WTC11 (cell line): ENCODE data around the gene C2orf92. TPM values are rescaled to one million over a fixed set of nuclear protein-coding genes. Genes with fewer than 3 reads are reported as not detected.

Source experiments
- ATAC-seq: fragments of 200-7000 bp; cut with Tn5 transposase; 2 replicates; pipeline ENCODE4 v1.10.0; 2021; ENCODE audit warnings: mild to moderate bottlenecking, moderate library complexity
- CTCF ChIA-PET: fragments of 300-600 bp; sonication (Branson Sonifier 250); formaldehyde crosslinking; loops from one replicate; lab custom pipeline; 2021; ENCODE audit warnings: antibody characterized with exemption; lab: Charles Lee
- POLR2A ChIA-PET: fragments of 350-600 bp; sonication (Branson Sonifier 250); formaldehyde crosslinking; loops from one replicate; lab custom pipeline; 2021; ENCODE audit warnings: antibody characterized with exemption; lab: Charles Lee
- DNase-seq: peaks from one replicate; pipeline ENCODE4 v3.0.0; 2021; ENCODE audit warnings: low spot score
- H3K27ac Mint-ChIP-seq: 2 replicates; pipeline ENCODE4 v1.8.0; 2021; ENCODE audit warnings: mixed read lengths
- H3K27me3 Mint-ChIP-seq: 2 replicates; pipeline ENCODE4 v1.8.0; 2021; ENCODE audit warnings: low read depth, mild to moderate bottlenecking, moderate library complexity, mixed read lengths
- H3K36me3 Mint-ChIP-seq: 2 replicates; pipeline ENCODE4 v1.8.0; 2021; ENCODE audit warnings: mixed read lengths
- H3K4me1 Mint-ChIP-seq: 2 replicates; pipeline ENCODE4 v1.8.0; 2022; ENCODE audit warnings: mixed read lengths
- H3K4me3 Mint-ChIP-seq: 2 replicates; pipeline ENCODE4 v1.8.0; 2021; ENCODE audit warnings: mild to moderate bottlenecking, moderate library complexity, mixed read lengths
- H3K9me3 Mint-ChIP-seq: 2 replicates; pipeline ENCODE4 v1.8.0; 2021; ENCODE audit warnings: mixed read lengths
- ELF4 ChIP-seq: sonication (generic); formaldehyde crosslinking; IDR thresholded peaks from 2 replicates; pipeline ENCODE4 v1.8.1; 2022; ENCODE audit warnings: low read depth, mild to moderate bottlenecking, moderate library complexity, missing genetic modification reagents
- EMX1 ChIP-seq: fragments of 250-450 bp; sonication (Bioruptor Pico); IDR thresholded peaks from 2 replicates; pipeline ENCODE4 v1.8.0; 2021; ENCODE audit warnings: mild to moderate bottlenecking
- GABPB1 ChIP-seq: sonication (generic); formaldehyde crosslinking; IDR thresholded peaks from 2 replicates; pipeline ENCODE4 v1.8.1; 2023; ENCODE audit warnings: mild to moderate bottlenecking, missing genetic modification reagents
- HMGA2 ChIP-seq: fragments of 250-450 bp; sonication (Bioruptor Pico); IDR thresholded peaks from 2 replicates; pipeline ENCODE4 v1.4.0; 2021; ENCODE audit warnings: mild to moderate bottlenecking, moderate library complexity
- JUN ChIP-seq: sonication (generic); formaldehyde crosslinking; IDR thresholded peaks from 2 replicates; pipeline ENCODE4 v1.8.0; 2023; ENCODE audit warnings: mild to moderate bottlenecking, missing genetic modification reagents
- KAT7 ChIP-seq: sonication (generic); formaldehyde crosslinking; IDR thresholded peaks from 2 replicates; pipeline ENCODE4 v1.8.1; 2023; ENCODE audit warnings: missing genetic modification reagents, mild to moderate bottlenecking, borderline replicate concordance
- MYBL2 ChIP-seq: sonication (generic); formaldehyde crosslinking; IDR thresholded peaks from 2 replicates; pipeline ENCODE4 v1.8.1; 2023; ENCODE audit warnings: mild to moderate bottlenecking, moderate library complexity, missing genetic modification reagents
- NFYB ChIP-seq: sonication (generic); formaldehyde crosslinking; conservative IDR thresholded peaks from 2 replicates; pipeline ENCODE4 v1.8.0; 2022; ENCODE audit warnings: low read depth, missing genetic modification reagents
- RELA ChIP-seq: sonication (generic); formaldehyde crosslinking; IDR thresholded peaks from 2 replicates; pipeline ENCODE4 v1.8.1; 2022; ENCODE audit warnings: missing genetic modification reagents, mild to moderate bottlenecking, borderline replicate concordance
- SP1 ChIP-seq: sonication (generic); formaldehyde crosslinking; conservative IDR thresholded peaks from 2 replicates; pipeline ENCODE4 v1.8.1; 2022; ENCODE audit warnings: missing genetic modification reagents
- TCF7 ChIP-seq: sonication (generic); formaldehyde crosslinking; IDR thresholded peaks from 2 replicates; pipeline ENCODE4 v1.8.0; 2022; ENCODE audit warnings: mild to moderate bottlenecking, low read depth, missing genetic modification reagents, moderate library complexity
- ZNF671 ChIP-seq: fragments of 250-450 bp; sonication (Bioruptor Pico); IDR thresholded peaks from 2 replicates; pipeline ENCODE4 v1.8.0; 2021; ENCODE audit warnings: mild to moderate bottlenecking
- total RNA-seq: library from RNA; stranded (reverse); gene quantifications from 3 replicates; pipeline ENCODE4 v1.2.3, GENCODE V29; 2021
- TF ChIP-seq, protein P1 (sequence below): sonication (generic); formaldehyde crosslinking; IDR thresholded peaks from 2 replicates; pipeline ENCODE4 v1.8.0; 2022; ENCODE audit warnings: mild to moderate bottlenecking, missing genetic modification reagents
- TF ChIP-seq, protein P2 (sequence below): sonication (generic); formaldehyde crosslinking; IDR thresholded peaks from 2 replicates; pipeline ENCODE4 v1.8.0; 2022; ENCODE audit warnings: mild to moderate bottlenecking, missing genetic modification reagents
- TF ChIP-seq, protein P3 (sequence below): fragments of 250-450 bp; sonication (Bioruptor Pico); IDR thresholded peaks from 2 replicates; pipeline ENCODE4 v1.9.0; 2021; ENCODE audit warnings: moderate library complexity, mild to moderate bottlenecking, inconsistent platforms, borderline replicate concordance
- TF ChIP-seq, protein P4 (sequence below): sonication (generic); formaldehyde crosslinking; IDR thresholded peaks from 2 replicates; pipeline ENCODE4 v1.8.0; 2022; ENCODE audit warnings: mild to moderate bottlenecking, missing genetic modification reagents
- TF ChIP-seq, protein P5 (sequence below): fragments of 200-600 bp; IDR thresholded peaks from 2 replicates; pipeline ENCODE4 v1.8.0; 2022; ENCODE audit warnings: antibody characterized with exemption
- TF ChIP-seq, protein P6 (sequence below): sonication (generic); formaldehyde crosslinking; IDR thresholded peaks from 2 replicates; pipeline ENCODE4 v1.8.1; 2022; ENCODE audit warnings: low read depth, mild to moderate bottlenecking, moderate library complexity, missing genetic modification reagents, borderline replicate concordance

C2orf92 gene
- total RNA-seq, 1 experiment from 2014 or later = 5.2 TPM

DNA sequence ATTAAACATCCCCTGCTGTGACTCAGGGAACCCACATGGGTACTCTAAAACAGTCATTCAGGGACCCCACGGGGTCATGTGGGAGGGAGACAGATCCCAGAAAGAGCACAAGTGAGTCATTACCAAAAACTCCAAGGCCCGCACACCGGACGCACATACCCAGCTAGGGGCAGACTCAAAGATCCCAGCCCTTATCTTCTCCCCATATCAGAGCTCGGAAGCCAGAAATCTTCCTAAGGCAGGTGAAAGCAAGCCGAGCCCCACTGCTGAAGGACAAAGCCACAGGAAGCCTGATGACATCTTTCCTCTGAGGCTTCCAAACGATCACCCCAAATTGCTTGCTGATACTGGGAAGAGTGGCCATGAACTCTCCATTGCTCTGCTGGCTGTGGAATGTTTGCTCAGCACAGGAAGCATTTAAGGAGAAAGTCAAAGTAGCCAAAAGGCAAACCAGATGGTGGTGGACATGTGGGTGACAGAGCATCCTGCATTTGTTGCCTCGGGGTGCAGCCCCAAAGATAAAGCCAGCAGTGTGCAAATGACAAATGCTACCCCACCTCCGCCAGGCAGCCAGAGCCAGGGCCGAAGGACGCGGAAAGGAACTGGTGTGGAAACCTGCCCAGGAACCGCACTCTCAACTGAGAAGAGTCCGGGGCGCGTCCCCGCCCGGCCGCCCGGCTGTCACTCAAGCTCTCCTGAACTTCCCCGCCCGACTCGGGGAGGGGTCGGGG is 6.5 kb upstream of the C2orf92 start:
- H3K4me1 Mint-ChIP-seq = peaks cover 26% of the 10 kb centered on the region
- TF ChIP-seq GABPB1 (CRISPR knock-in tag) (peak; percentile 57; the same call in 1 of the 2 replicates), MYBL2 (CRISPR knock-in tag) (no peak)
- peak overlapping the region; percentile 93 for H3K4me3 Mint-ChIP-seq
- peaks cover 10% of the 10 kb centered on the region for H3K36me3 Mint-ChIP-seq
- H3K27me3 Mint-ChIP-seq = no peaks in the 10 kb centered on the region
- H3K9me3 Mint-ChIP-seq = no peaks in the 10 kb centered on the region; the same call in 1 of the 2 replicates
- DNase-seq = peak; percentile 72
- ChIA-PET POLR2A (interaction anchor here (0.7 to 2.7 kb wide), 5 partner anchors 11 to 86 kb away, joined by 3 to 23 read pairs (median 3); partner anchors contain the start of gene COX5B), CTCF (interaction anchor here (0.9 to 5.0 kb wide), 7 partner anchors 12 to 86 kb away, joined by 6 to 99 read pairs (median 13); partner anchors contain the start of gene COX5B)
- H3K27ac Mint-ChIP-seq = peak overlapping the region; percentile 95
- peak; percentile 42 for ATAC-seq

DNA sequence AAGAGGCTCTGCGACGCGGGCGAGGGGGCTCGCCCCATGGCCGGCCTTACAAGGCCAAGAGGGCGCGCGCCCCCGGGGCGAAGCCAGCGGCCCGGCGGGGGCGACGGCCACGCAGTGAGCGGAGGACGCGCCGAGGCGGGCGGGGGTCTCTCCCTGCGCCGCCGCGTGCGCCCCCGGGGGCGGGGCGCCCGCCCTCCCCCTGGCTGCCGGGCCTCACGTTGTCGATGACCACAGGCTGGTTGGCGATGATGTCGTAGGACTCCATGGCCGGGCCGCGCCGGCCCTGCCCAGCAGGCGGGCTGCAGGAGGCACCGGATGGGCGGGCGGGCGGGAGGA is 5.9 kb upstream of the C2orf92 start:
- no peak for ATAC-seq
- peak overlapping the region; percentile 93 for H3K4me3 Mint-ChIP-seq
- H3K4me1 Mint-ChIP-seq = peaks cover 26% of the 10 kb centered on the region
- CTCF ChIA-PET = interaction anchor here (1.0 to 5.0 kb wide), 17 partner anchors 9 to 111 kb away, joined by 3 to 99 read pairs (median 7); partner anchors contain the start of gene COX5B
- no peak for DNase-seq
- H3K9me3 Mint-ChIP-seq = no peaks in the 10 kb centered on the region; the same call in 1 of the 2 replicates
- POLR2A ChIA-PET = interaction anchor here (0.9 to 2.7 kb wide), 7 partner anchors 11 to 85 kb away, joined by 3 to 23 read pairs (median 4); partner anchors contain the start of gene COX5B
- no peaks in the 10 kb centered on the region for H3K27me3 Mint-ChIP-seq
- H3K36me3 Mint-ChIP-seq = peaks cover 4% of the 10 kb centered on the region
- no peak overlapping the region for H3K27ac Mint-ChIP-seq
- TF ChIP-seq, protein P1, sequence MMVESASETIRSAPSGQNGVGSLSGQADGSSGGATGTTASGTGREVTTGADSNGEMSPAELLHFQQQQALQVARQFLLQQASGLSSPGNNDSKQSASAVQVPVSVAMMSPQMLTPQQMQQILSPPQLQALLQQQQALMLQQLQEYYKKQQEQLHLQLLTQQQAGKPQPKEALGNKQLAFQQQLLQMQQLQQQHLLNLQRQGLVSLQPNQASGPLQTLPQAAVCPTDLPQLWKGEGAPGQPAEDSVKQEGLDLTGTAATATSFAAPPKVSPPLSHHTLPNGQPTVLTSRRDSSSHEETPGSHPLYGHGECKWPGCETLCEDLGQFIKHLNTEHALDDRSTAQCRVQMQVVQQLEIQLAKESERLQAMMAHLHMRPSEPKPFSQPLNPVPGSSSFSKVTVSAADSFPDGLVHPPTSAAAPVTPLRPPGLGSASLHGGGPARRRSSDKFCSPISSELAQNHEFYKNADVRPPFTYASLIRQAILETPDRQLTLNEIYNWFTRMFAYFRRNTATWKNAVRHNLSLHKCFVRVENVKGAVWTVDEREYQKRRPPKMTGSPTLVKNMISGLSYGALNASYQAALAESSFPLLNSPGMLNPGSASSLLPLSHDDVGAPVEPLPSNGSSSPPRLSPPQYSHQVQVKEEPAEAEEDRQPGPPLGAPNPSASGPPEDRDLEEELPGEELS = 0 out of 2 replicates have a peak, but pooled peaks have one; percentile 6
- TF ChIP-seq EMX1 (CRISPR knock-in tag) = no peak

DNA sequence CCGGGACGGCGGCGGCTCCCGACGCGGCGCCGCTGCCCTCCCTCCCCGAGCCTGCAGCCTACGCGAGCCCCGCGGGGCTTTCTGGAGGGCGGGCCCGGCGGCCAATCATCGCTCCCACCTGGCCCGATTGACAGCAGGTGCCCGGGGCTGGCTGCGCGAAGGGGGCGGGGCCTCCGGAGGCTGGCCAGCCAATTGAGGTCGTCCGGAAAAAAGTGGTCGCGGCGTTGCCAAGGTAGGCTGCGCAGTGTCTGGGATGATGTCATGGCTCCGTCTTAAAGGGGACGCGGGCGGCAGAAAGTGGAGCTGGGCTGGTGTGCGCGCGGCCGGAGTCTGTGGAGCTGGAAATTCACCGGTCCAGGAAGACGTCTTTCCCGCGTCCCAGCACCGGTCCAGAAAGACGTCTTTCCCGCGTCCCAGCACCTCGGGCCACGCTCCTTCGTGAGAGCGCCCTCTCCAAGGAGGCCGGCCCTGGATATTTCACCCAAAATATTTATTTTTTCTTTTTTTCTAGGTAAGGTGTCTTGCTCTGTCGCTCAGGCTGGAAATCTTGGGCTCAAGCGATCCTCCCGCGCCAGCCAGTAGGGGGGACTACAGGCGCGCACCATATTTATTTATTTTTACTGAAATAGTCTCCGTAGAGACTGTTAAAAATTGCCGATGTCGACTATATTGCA is 5.4 kb upstream of the C2orf92 start, which contains the start of gene ACTR1B:
TSS of gene ACTR1B (minus strand) at position 83 of the 674 bp plus-strand sequence. CDS start 154 bp downstream, outside the sequence.
- ChIA-PET CTCF (interaction anchor here (0.6 to 5.0 kb wide), 17 partner anchors 9 to 723 kb away, joined by 3 to 99 read pairs (median 6); partner anchors contain the start of gene COX5B), POLR2A (interaction anchor here (0.6 to 2.7 kb wide), 8 partner anchors 11 to 85 kb away, joined by 3 to 23 read pairs (median 4); partner anchors contain the start of genes ANKRD36B and COX5B)
- Mint-ChIP-seq H3K36me3 (0 out of 2 replicates have a peak, but pooled peaks cover 2% of the 10 kb centered on the region), H3K4me3 (peak within 1 kb of the TSS; percentile 93), H3K27ac (peak within 1 kb of the TSS; percentile 97), H3K27me3 (no peaks in the 10 kb centered on the region), H3K9me3 (no peaks in the 10 kb centered on the region; the same call in 1 of the 2 replicates), H3K4me1 (peaks cover 26% of the 10 kb centered on the region)
- peak; percentile 98 for DNase-seq
- ATAC-seq = peak; percentile 91
- TF ChIP-seq RELA (CRISPR knock-in tag) (no peak), MYBL2 (CRISPR knock-in tag) (no peak), HMGA2 (no peak), ELF4 (CRISPR knock-in tag) (no peak), KAT7 (CRISPR knock-in tag) (no peak), TCF7 (CRISPR knock-in tag) (0 out of 2 replicates have a peak, but pooled peaks have one; percentile 33), GABPB1 (CRISPR knock-in tag) (peak; percentile 89), JUN (CRISPR knock-in tag) (peak; percentile 50; the same call in 1 of the 2 replicates), NFYB (CRISPR knock-in tag) (peak; percentile 89), ZNF671 (no peak), SP1 (CRISPR knock-in tag) (peak; percentile 81)
- TF ChIP-seq, protein P2, sequence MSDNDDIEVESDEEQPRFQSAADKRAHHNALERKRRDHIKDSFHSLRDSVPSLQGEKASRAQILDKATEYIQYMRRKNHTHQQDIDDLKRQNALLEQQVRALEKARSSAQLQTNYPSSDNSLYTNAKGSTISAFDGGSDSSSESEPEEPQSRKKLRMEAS (CRISPR knock-in tag) = peak; percentile 69
- TF ChIP-seq, protein P1 = no peak; the same call in 1 of the 2 replicates
- TF ChIP-seq, protein P3, sequence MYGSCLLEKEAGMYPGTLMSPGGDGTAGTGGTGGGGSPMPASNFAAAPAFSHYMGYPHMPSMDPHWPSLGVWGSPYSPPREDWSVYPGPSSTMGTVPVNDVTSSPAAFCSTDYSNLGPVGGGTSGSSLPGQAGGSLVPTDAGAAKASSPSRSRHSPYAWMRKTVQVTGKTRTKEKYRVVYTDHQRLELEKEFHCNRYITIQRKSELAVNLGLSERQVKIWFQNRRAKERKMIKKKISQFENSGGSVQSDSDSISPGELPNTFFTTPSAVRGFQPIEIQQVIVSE (CRISPR knock-in tag) = no peak
- TF ChIP-seq, protein P4, sequence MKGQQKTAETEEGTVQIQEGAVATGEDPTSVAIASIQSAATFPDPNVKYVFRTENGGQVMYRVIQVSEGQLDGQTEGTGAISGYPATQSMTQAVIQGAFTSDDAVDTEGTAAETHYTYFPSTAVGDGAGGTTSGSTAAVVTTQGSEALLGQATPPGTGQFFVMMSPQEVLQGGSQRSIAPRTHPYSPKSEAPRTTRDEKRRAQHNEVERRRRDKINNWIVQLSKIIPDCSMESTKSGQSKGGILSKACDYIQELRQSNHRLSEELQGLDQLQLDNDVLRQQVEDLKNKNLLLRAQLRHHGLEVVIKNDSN = peak; percentile 19; the same call in 1 of the 2 replicates
- TF ChIP-seq, protein P5, sequence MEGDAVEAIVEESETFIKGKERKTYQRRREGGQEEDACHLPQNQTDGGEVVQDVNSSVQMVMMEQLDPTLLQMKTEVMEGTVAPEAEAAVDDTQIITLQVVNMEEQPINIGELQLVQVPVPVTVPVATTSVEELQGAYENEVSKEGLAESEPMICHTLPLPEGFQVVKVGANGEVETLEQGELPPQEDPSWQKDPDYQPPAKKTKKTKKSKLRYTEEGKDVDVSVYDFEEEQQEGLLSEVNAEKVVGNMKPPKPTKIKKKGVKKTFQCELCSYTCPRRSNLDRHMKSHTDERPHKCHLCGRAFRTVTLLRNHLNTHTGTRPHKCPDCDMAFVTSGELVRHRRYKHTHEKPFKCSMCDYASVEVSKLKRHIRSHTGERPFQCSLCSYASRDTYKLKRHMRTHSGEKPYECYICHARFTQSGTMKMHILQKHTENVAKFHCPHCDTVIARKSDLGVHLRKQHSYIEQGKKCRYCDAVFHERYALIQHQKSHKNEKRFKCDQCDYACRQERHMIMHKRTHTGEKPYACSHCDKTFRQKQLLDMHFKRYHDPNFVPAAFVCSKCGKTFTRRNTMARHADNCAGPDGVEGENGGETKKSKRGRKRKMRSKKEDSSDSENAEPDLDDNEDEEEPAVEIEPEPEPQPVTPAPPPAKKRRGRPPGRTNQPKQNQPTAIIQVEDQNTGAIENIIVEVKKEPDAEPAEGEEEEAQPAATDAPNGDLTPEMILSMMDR = 0 out of 2 replicates have a peak, but pooled peaks have one; percentile 20
- TF ChIP-seq, protein P6, sequence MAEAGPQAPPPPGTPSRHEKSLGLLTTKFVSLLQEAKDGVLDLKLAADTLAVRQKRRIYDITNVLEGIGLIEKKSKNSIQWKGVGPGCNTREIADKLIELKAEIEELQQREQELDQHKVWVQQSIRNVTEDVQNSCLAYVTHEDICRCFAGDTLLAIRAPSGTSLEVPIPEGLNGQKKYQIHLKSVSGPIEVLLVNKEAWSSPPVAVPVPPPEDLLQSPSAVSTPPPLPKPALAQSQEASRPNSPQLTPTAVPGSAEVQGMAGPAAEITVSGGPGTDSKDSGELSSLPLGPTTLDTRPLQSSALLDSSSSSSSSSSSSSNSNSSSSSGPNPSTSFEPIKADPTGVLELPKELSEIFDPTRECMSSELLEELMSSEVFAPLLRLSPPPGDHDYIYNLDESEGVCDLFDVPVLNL (CRISPR knock-in tag) = no peak
